ENCODE results near the gene LIMS3.
"Not testable (repeated sequence)": the region's sequence is repeated elsewhere in the genome, so short reads cannot be mapped to it uniquely, and the experiment has no call there.

The LIMS3 gene

DNA sequence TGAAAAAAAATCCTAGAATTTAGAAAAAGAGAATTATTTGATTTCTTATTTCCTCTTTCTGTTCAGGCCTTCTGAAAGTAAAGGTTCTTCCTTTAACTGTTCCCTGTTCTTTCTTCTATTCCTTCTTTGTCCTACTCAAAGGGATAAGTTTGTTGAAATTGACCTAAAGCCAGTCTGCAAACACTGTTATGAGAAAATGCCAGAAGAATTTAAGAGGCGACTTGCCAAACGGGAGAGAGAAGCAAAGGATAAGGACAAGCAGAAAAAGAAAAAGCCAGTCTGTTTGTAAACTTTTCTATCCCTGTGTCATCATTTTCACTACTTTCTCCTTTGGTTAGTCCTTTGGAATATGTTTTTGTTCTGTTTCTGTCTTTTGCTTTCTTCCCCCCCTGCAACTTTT lies 26.0 kb downstream of the LIMS3 start:
- in situ Hi-C loops (cut with MboI; ENCODE audit: low sequenced_read_pairs), result not testable (repeated sequence)

DNA sequence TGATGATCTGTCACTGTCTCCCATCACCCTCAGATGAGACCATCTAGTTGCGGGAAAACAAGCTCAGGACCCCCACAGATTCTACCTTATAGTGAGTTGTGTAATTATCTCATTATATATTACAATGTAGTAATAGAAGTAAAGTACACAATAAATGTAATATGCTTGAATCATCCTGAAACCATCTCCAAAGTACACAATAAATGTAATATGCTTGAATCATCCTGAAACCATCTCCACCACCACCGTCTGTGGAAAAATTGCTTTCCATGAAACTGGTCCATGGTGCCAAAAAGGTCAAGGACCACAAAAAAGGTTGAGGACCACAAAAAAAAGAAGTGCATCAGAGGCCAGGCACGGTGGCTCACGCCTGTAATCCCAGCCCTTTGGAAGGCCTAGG lies 29.3 kb downstream of the LIMS3 start:
- in situ Hi-C loops (cut with MboI; ENCODE audit: low sequenced_read_pairs), result not testable (repeated sequence)

DNA sequence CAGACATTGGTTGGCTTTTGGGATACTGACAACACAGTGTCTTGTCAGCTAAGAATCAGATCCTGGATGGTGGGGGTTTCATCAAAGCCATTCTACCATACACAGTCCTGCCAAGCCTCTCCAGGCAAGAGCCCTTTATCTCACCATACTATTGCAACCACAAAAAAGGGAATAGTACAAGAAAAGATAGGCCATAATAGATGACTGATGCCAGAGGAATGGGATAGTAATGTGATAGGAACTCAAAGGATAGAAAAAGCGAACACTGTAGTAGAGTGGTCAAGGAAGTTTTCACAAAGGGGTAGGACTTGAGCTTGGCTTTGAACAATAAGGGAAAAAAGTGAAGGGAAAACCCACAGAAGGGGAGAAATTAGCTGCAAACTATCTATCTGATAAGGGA lies 30.7 kb downstream of the LIMS3 start:
- in situ Hi-C loops (cut with MboI; ENCODE audit: low sequenced_read_pairs), result not testable (repeated sequence)

DNA sequence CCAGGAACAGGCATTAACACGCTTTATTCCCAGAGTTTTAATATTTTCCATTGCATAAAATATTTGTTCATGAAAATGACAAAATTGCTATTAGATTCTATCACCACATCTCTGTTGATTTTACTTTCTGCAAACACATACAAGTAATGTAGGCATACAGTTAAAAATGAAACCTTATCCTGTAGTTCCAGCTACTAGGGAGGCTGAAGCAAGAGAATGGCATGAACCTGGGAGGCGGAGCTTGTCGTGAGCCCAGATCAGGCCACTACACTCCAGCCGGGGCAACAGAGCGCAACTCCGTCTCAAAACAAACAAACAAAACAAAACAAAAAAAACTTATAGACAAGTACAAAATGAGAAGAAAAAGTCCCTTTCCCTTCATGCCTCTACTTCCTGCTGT lies 38.0 kb downstream of the LIMS3 start:
- in situ Hi-C loops (cut with MboI; ENCODE audit: low sequenced_read_pairs), result not testable (repeated sequence)

DNA sequence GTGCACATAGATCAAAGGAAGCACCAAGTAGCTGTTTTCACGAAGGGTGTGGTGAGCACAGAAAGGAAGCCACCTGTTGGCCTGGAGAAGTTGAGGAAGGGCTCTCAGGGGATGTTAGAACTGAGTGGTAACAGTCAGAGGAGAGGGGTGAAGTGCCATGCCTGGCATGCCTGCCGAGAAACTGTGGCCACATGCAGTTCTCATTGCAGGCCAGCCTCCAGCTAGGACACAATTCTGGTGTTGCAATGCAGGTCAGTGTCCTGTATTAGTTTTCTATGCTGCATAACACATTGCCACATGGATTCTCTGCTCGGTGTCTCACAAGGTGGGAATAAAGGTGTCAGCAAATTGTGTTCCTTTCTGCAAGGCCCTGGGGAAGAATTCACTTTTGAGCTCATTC lies 46.9 kb downstream of the LIMS3 start:
- in situ Hi-C loops (cut with MboI; ENCODE audit: low sequenced_read_pairs), result not testable (repeated sequence)

DNA sequence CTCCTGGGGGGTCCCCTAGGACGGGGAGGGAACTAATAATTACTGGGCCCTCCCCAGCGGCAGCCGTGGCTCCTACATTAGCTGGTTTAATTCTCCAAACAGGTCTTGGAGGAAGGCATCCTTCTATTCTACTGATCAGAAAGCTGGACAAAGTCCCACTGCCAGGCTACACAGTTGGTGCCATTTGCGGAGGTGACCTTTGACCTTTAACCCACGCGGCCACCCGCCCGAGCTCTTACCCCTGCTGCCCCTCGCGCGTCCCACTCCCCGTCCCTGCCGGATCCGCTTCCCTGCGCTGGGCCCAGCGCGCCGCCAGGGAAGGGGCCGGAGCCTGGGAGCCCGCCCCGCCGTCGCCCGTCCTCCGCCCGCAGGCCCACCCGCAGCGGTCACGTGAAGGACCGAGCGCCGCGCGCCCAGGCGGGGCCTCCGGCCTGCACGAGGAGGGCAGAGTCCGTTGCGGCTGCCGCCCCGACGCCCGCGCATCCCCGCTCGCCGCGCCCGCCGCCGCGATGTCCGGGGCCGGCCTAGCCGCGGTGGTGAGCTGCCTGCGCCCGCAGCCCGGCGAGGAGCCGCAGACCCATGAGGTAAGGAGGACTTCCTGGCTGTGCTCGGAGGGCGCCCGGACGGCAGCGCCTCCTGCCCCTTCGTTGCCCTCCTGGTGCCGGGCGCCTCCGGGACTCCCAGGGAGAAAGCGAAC lies 48.9 kb downstream of the LIMS3 start:
- in situ Hi-C loops (cut with MboI; ENCODE audit: low sequenced_read_pairs), result not testable (repeated sequence)

DNA sequence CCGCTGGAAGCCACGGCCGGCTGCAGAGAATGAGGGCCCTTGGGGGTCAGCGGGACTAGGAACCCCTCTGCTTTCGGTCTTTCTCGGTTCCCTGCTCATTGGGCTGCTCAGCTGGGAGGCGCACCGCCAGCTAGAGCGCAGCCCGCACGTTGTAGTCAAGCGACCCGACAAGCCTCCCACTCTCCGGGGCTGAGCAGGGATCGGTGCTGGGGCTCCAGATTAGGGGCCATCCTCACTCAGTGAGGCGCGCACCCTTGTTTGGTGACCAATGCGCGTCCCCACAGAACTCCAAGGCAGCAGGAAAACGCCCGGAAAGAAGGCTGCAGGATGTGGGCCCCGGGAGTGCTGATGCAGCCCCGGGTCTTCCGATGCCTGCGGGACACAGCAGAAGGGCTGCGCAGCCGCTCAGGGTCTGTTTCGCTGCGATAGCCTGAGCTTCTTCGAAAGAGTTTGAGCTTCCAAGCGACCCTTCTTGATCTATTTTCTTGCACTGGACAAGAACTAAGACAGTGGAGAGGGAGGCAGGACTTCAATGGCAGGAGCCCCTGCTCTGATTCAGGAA lies 49.6 kb downstream of the LIMS3 start:
- in situ Hi-C loops (cut with MboI; ENCODE audit: low sequenced_read_pairs), result not testable (repeated sequence)

DNA sequence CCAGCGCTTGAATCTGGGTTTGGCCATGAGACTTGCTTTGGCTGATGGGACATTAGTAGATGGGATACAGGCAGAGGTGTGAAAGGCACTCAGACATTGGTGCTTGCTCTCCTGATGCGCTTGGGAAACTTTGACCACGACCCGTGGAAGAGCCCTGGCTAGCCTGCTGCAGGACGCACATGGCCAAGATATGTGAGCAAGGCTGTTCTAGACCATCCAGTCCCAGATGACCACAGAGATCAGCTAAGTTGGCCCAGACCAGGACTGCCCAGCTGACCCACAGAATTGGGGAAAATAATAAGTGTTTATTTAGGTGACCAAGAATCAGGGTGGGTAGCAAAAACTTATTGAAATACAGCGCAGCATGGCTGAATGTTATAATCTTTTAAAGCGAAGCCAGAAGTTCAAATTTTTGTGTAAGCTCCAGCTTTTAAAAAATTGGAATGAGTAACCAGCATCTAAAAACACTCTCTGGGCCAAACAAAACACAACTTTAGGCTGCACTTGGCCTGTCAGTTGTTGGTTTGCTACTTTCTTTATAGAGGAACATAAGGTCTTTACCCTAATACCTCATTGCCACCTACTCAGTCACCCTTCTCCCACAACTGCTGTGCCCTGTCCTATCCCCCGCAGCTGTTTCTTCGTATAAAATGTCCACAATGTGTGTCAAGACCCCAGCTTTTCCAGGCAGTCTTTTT lies 51.8 kb downstream of the LIMS3 start:
- in situ Hi-C loops (cut with MboI; ENCODE audit: low sequenced_read_pairs), result not testable (repeated sequence)

DNA sequence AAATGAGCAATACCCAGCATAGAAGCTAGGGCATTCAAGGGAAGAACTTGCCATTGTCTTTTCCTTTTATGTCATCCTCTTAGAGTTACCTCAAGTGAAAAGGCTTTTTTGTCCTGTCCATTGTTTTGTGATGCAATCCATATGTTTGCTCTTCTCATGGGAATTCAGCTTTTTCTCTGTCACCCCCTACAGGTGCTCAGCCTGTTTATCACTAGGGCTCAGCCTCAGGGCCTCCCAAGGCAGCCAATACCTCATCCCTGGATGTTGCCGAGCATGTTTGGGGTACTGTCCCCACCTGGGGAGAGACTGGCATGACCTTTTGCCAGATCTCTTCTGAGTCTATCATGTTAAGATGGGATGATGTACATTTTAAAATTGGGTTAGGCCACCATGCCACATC lies 65.5 kb downstream of the LIMS3 start:
- in situ Hi-C loops (cut with MboI; ENCODE audit: low sequenced_read_pairs), result not testable (repeated sequence)

DNA sequence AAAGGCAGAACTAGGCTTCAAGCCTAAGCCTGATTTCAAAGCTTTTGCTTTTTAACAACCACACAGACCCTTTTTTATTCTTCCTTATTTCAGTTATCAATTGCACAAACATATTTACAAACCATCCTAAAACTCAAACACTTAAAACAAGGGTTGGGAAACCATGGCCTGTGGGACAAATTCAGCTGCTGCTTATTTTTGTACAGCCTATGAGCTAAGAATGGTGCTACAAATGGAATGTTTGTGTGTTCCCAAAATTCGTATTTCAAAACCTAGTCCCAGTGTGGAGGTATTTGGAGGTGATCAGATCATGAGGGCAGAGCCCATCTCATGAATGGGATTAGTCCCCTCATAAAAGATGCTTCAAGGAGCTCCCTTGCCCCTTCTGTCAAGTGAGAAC lies 67.0 kb downstream of the LIMS3 start:
- in situ Hi-C loops (cut with MboI; ENCODE audit: low sequenced_read_pairs), result not testable (repeated sequence)

DNA sequence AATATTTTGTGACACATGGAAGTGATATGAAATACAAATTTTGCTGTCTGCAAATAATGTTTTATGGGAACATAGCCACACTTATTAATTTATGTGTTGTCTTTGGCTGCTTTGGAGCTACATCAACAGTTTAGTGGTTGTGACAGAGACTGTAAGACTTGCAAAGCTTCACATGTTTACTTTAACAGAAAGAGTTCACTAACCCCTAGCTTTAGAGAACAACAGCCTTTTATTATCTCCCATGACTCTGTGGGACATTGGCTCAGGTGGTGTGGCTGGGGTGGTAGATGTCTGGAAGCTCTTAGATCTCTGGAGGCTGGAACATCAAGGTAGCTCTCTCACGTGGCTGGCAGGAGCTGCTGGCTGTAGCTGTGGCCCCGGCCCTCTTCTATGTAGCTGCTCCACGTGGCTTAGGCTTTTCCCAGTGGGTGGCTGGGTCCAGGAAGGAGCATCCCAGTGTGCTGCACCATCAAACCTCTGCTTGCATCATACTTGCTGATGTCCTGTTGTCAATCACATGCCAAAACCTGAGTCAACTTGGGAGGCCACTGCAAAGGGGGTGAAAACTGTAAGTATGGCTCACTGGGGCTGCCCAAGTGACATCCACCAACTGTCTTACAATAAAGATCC lies 67.7 kb downstream of the LIMS3 start:
- in situ Hi-C loops (cut with MboI; ENCODE audit: low sequenced_read_pairs), result not testable (repeated sequence)

DNA sequence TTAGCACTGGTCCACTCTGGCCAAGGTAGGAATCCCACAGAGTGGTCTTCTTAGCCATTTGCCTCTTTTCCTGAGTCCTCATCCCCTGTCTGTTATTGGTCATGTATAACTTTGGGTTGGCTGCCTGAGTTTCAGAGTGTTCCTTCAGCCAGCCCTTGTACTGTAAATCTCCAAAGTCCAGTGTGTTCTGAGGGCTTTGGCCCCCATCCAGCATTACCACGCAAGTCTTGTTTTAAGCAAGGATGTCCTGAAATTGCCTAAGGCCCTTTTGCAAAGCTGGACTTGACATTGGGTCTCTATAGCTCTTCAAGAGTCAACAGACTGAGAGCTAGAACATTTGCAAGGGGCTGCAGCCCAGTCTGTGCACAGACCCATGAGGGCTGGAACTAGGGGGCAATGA lies 68.4 kb downstream of the LIMS3 start:
- in situ Hi-C loops (cut with MboI; ENCODE audit: low sequenced_read_pairs), result not testable (repeated sequence)

DNA sequence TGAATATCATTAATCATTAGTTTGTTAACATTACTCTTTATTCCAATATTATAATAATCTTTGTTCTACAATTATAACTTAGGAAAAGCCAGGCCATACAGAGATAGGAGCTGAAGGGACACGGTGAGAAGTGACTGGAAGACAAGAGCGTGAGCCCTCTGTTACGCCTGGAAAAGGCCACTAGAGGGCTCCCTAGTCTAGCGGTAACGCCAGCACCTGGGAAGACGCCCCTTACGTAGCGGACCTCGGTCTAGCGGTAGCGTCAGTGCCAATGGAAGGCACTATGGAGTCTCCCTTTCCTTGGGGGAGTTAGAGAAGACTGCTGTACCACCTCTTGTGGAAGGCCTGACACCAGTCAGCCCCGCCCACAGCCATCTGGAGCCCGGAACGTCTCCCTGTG lies 71.4 kb downstream of the LIMS3 start:
- in situ Hi-C loops (cut with MboI; ENCODE audit: low sequenced_read_pairs), result not testable (repeated sequence)

DNA sequence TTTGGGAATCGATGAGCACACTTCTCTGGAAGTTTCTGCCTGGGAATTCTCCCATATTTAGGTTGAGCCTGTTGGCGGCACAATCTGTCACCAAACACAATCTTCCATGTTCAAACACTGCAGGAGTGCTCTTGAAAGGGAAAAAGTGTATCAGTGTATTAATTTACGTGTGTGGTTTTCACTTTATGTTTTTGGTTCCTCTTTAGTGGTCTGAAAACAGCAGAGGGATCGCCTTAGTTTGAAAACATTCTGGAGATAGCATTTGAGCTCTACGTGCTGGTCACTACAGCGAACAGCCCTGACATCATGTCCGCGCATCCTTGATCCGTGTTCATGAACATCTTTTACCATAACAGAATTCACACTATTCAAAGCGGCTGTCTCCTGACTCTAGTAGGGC lies 73.2 kb downstream of the LIMS3 start:
- in situ Hi-C loops (cut with MboI; ENCODE audit: low sequenced_read_pairs), result not testable (repeated sequence)
